Stomach (tissue), 9 donors: ENCODE results near the gene FFAR3. TPM values are rescaled to one million over a fixed set of nuclear protein-coding genes. Genes with fewer than 3 reads are reported as not detected.

Experiments
- DNase-seq, 2 donors: peaks; one replicate each; pipeline versions ENCODE4 v3.0.0 to v3.0.0-alpha.2; 2013 to 2019
- H3K27ac ChIP-seq, 5 donors: fragments of 200-600 bp in 4 of 5; sonication (generic) in 4 of 5; one replicate each; pipeline ENCODE4 v1.5.1; 2013 to 2019; ENCODE audit warnings: mild to moderate bottlenecking in 1 of 5, moderate library complexity in 1 of 5
- H3K27me3 ChIP-seq, 3 donors: fragments of 200-600 bp; sonication (generic); one replicate each; pipeline ENCODE4 v1.5.1; 2017 to 2019; ENCODE audit warnings: mixed run types in 1 of 3
- H3K36me3 ChIP-seq, 4 donors: fragments of 200-600 bp; sonication (generic); 1 replicate in 3 of 4; 2 replicates in 1 of 4; pipeline ENCODE4 v1.5.1; 2016 to 2019
- H3K4me1 ChIP-seq, 4 donors: fragments of 200-600 bp; sonication (generic); one replicate each; pipeline ENCODE4 v1.5.1; 2016 to 2019
- H3K4me3 ChIP-seq, 4 donors: fragments of 200-600 bp; sonication (generic) in 3 of 4; one replicate each; pipeline ENCODE4 v1.5.1; 2016 to 2019; ENCODE audit warnings: mild to moderate bottlenecking in 1 of 4
- H3K9me3 ChIP-seq, 4 donors: fragments of 200-600 bp; sonication (generic); one replicate each; pipeline ENCODE4 v1.5.1; 2016 to 2019
- EP300 ChIP-seq: sonication (generic); formaldehyde crosslinking; IDR thresholded peaks from one replicate; pipeline ENCODE4 v1.6.1; 2017; ENCODE audit warnings: antibody characterized with exemption
- POLR2A ChIP-seq, 4 donors: fragments of 450-650 bp; IDR thresholded peaks; one replicate each; pipeline ENCODE4 v1.6.1; 2016; ENCODE audit warnings: antibody characterized with exemption in 4 of 4, control low read depth in 2 of 4, mild to moderate bottlenecking in 1 of 4, moderate library complexity in 1 of 4
- POLR2AphosphoS5 ChIP-seq, 3 donors: sonication (generic); formaldehyde crosslinking; IDR thresholded peaks; one replicate each; pipeline ENCODE4 v1.6.1; 2016; ENCODE audit warnings: antibody characterized with exemption in 3 of 3
- WGBS, 5 donors: extraction: QIAGEN DNeasy Blood & Tissue Kit in 3 of 5; methylation state at CpG; one replicate each; pipeline versions ENCODE4 v1.1.5 to v1.1.7; 2013 to 2018; 5-methylcytosine and 5-hydroxymethylcytosine counted together
- intact Hi-C: fragments of 100-400 bp; cut with DNase I; formaldehyde crosslinking; loops from one replicate; pipeline ENCODE4 v1.15.1; 2023; ENCODE audit warnings: low total_unique reads
- polyA plus RNA-seq, 3 donors: library from polyadenylated mRNA; stranded (reverse); fragments of 200-250 nt; gene quantifications; one replicate each; pipeline ENCODE4 v1.2.3, GENCODE V29; 2013
- total RNA-seq, 5 donors: library from RNA; depleted of rRNA; stranded (reverse); fragments of >200 nt; gene quantifications; one replicate each; pipeline versions ENCODE4 v1.1.0 to v1.2.3, GENCODE V29; 2014 to 2016
- TF ChIP-seq, protein P1 (sequence below), 7 experiments: fragments of 450-650 bp in 4 of 7; fragments of 200-600 bp in 3 of 7; sonication (generic) in 3 of 7; IDR thresholded peaks; one replicate each; pipeline ENCODE4 v1.5.1; 2016 to 2019; ENCODE audit warnings: antibody characterized with exemption in 7 of 7, control low read depth in 2 of 7, mild to moderate bottlenecking in 1 of 7
- donor health status: healthy with polysubstance abuse.
- donor health status: Bipolar disorder and iron deficiency.
- donor health status: healthy.

FFAR3 gene
- total and polyA plus RNA-seq, 8 donors = 0.30 to 0.56 TPM; not detected in 6

DNA sequence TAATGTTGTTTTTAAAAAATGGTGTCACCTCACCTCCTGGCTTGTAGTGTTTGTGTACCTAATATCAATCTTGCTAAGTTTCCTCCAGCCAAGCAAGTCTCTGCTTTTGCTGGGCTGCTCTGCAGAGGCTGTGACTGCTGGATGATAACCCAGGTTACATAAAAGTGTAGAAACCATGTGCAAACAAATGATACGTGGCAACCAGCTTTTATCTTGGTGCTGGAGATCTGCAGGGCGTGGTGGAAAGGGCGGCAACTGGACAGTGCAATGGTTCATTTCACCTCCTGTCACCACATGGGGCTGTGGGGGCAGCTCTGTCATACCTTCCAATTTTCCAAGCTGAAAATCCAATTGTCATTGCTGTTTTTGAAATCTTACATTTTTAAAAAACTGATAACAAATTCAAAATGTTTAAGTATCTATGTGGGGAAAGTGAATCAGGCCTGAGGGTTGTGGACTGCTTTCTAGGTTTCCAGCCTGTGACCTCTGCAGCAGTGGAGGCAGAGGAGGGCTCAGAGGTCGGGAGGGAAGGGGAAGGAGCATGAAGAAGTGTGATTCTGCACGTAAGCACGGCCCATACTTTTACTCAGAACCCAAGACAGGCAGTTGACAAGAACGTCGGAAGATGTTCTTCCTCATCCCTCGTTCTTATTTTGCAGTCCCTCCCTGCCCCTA lies 22.3 kb downstream of the FFAR3 start:
- Histone ChIP-seq H3K4me1 (peaks cover 0 to 16% (median 11%) of the 10 kb centered on the region in 4 donors), H3K36me3 (no peaks in the 10 kb centered on the region), H3K9me3 (peaks cover 0 to 5% (median 0%) of the 10 kb centered on the region in 4 donors), H3K27ac (no peak overlapping the region), H3K4me3 (no peak overlapping the region), H3K27me3 (no peaks in the 10 kb centered on the region)
- DNase-seq = peak; percentile 35 to 81
- 48 to 61% (median 57%) methylated on average over 9 of the region's 9 CpGs for WGBS, 5 donors
- TF ChIP-seq EP300 = no peak
- TF ChIP-seq, protein P1, sequence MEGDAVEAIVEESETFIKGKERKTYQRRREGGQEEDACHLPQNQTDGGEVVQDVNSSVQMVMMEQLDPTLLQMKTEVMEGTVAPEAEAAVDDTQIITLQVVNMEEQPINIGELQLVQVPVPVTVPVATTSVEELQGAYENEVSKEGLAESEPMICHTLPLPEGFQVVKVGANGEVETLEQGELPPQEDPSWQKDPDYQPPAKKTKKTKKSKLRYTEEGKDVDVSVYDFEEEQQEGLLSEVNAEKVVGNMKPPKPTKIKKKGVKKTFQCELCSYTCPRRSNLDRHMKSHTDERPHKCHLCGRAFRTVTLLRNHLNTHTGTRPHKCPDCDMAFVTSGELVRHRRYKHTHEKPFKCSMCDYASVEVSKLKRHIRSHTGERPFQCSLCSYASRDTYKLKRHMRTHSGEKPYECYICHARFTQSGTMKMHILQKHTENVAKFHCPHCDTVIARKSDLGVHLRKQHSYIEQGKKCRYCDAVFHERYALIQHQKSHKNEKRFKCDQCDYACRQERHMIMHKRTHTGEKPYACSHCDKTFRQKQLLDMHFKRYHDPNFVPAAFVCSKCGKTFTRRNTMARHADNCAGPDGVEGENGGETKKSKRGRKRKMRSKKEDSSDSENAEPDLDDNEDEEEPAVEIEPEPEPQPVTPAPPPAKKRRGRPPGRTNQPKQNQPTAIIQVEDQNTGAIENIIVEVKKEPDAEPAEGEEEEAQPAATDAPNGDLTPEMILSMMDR (IDR thresholded peaks at IDR 0.05) = no peak
- no peak for TF ChIP-seq POLR2A (IDR thresholded peaks at IDR 0.05)
- peak in 1 of 3 donors; percentile 26 for TF ChIP-seq POLR2AphosphoS5 (IDR thresholded peaks at IDR 0.05)
- intact Hi-C loops = no loop called here

DNA sequence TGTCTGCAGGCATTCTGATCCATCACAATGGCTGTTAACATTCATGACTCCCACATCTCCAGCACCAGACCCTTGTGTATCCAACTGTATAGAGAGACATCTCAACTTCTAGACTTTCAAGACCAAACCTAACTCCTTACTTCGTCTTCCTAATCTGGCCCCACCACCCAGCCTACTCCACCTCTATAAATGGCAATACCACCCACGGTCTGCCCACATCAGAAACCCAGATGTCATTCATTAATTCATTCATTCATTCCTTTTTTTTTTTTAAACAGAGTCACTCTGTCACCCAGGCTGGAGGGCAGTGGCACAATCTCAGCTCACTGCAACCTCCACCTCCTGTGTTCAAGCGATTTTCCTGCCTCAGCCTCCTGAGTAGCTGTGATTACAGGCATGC lies 23.1 kb downstream of the FFAR3 start:
- no peaks in the 10 kb centered on the region for H3K27me3 ChIP-seq
- H3K27ac ChIP-seq = no peak overlapping the region
- TF ChIP-seq POLR2AphosphoS5 (IDR thresholded peaks at IDR 0.05) (no peak), POLR2A (IDR thresholded peaks at IDR 0.05) (no peak), EP300 (no peak)
- TF ChIP-seq, protein P1 (IDR thresholded peaks at IDR 0.05) = no peak
- no peaks in the 10 kb centered on the region for H3K36me3 ChIP-seq
- peaks cover 0 to 12% (median 0%) of the 10 kb centered on the region in 4 donors for H3K9me3 ChIP-seq
- H3K4me1 ChIP-seq = peaks cover 0 to 16% (median 11%) of the 10 kb centered on the region in 4 donors
- no peak for DNase-seq
- intact Hi-C loops = no loop called here
- no peak overlapping the region for H3K4me3 ChIP-seq
- WGBS, 5 donors = 58 to 84% (median 80%) methylated on average over 3 of the region's 3 CpGs

DNA sequence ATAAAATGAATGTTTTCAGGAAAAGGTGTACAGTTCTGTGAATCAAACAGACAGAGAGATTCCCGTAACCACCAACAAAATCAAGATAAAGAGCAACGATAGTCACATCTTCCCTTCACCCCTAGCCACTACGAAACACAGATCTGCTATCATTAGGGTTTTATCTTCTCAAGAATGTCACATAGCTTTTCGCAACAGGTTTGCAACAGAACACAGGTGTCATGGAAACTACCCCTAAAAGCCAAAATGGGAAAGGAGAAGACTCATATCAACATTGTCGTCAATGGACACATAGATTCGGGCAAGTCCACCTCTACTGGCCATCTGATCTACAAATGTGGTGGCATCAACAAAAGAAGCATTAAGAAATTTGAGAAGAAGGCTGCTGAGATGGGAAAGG lies 23.7 kb downstream of the FFAR3 start:
- H3K4me1 ChIP-seq = peaks cover 0 to 16% (median 11%) of the 10 kb centered on the region in 4 donors
- no peaks in the 10 kb centered on the region for H3K36me3 ChIP-seq
- H3K9me3 ChIP-seq = peaks cover 0 to 14% (median 0%) of the 10 kb centered on the region in 4 donors
- H3K27me3 ChIP-seq = no peaks in the 10 kb centered on the region
- intact Hi-C loops = no loop called here
- WGBS, 5 donors = 87 to 94% (median 91%) methylated on average over 6 of the region's 6 CpGs
- DNase-seq = no peak
- H3K27ac ChIP-seq = no peak overlapping the region
- TF ChIP-seq EP300 = no peak
- TF ChIP-seq, protein P1 (IDR thresholded peaks at IDR 0.05) = no peak
- TF ChIP-seq POLR2A (IDR thresholded peaks at IDR 0.05) = no peak
- no peak for TF ChIP-seq POLR2AphosphoS5 (IDR thresholded peaks at IDR 0.05)
- no peak overlapping the region for H3K4me3 ChIP-seq

DNA sequence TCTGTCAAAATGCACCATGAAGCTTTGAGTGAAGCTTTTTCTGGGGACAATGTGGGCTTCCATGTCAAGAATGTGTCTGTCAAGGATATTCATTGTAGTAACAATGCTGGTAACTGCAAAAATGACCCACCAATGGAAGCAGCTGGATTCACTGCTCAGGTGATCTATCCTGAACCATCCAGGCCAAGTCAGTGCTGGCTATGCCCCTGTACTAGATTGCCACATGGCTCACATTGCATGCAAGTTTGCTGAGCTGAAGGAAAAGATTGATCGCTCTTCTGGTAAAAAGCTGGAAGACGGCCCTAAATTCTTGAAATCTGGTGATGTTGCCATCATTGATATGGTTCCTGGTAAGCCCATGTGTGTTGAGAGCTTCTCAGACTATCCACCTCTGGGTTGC lies 25.3 kb downstream of the FFAR3 start:
- Histone ChIP-seq H3K4me3 (no peak overlapping the region), H3K36me3 (no peaks in the 10 kb centered on the region), H3K27me3 (no peaks in the 10 kb centered on the region), H3K4me1 (peaks cover 0 to 16% (median 11%) of the 10 kb centered on the region in 4 donors), H3K9me3 (peaks cover 0 to 14% (median 0%) of the 10 kb centered on the region in 4 donors), H3K27ac (no peak overlapping the region)
- intact Hi-C loops = no loop called here
- 88 to 100% (median 94%) methylated on average over 2 of the region's 2 CpGs for WGBS, 5 donors
- DNase-seq = no peak
- TF ChIP-seq POLR2AphosphoS5 (IDR thresholded peaks at IDR 0.05) (no peak), POLR2A (IDR thresholded peaks at IDR 0.05) (no peak), EP300 (no peak)
- TF ChIP-seq, protein P1 (IDR thresholded peaks at IDR 0.05) = no peak
